Subcutaneous adipose tissue (tissue), 4 donors: ENCODE data around the gene MRPL10. TPM values are rescaled to one million over a fixed set of nuclear protein-coding genes. Genes with fewer than 3 reads are reported as not detected.

ENCODE experiments used
- total RNA-seq, 4 donors: library from RNA; depleted of rRNA; stranded (reverse); fragments of >200 nt; gene quantifications; one replicate each; pipeline ENCODE4 v1.1.0, GENCODE V29; 2016
- TF ChIP-seq, protein P1 (sequence below): fragments of 450-650 bp; IDR thresholded peaks from one replicate; pipeline ENCODE4 v1.5.1; 2016; ENCODE audit warnings: low read depth, mild to moderate bottlenecking, control low read depth, antibody characterized with exemption, moderate library complexity

Gene MRPL10
- total RNA-seq, 4 donors from 2014 or later, result 29.3 to 54.3 (median 34.1) TPM

DNA sequence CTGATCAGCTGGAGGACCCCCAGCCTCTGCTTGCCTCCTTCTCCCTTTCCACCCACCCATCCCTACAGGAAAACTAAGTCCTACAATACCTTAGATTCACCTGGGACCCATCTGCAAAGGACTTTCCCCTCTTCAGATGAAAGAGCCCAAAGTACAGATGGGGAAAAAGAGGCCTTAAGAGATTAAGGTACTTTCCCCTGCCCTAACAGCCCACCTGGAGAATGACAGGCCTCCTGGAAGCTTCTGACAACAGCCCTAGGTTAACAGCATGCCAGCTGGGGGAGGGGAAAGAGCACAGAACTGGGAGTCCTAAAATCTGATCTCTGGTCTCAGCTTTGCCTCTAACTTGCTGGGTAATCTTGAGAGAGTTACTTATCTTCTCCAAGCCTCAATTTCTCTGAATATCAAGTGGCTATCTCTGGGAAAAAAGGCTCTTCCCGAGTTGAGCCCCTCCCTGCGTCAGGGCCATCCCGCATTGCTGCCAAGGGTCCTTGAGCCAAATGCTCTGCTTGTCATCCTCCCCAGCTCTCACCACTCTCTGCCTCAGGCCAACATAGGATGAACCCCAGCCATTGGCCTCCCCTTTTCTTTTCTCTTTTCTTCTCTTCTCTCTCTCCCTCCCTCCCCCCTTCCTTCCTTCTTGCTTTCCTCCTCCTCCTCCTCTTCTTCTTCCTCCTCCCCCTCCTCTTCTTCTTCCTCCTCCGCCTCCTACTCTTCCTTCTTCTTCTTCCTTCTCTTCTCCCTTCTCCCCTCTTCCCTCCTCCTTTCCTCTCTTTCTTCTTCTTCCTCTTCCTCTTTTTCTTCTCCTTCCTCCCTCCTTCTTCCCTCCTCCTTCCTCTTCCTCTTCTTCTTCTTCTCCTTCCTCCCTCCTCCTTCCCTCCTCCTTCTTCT lies 42.1 kb upstream of the MRPL10 start:
- TF ChIP-seq, protein P1, sequence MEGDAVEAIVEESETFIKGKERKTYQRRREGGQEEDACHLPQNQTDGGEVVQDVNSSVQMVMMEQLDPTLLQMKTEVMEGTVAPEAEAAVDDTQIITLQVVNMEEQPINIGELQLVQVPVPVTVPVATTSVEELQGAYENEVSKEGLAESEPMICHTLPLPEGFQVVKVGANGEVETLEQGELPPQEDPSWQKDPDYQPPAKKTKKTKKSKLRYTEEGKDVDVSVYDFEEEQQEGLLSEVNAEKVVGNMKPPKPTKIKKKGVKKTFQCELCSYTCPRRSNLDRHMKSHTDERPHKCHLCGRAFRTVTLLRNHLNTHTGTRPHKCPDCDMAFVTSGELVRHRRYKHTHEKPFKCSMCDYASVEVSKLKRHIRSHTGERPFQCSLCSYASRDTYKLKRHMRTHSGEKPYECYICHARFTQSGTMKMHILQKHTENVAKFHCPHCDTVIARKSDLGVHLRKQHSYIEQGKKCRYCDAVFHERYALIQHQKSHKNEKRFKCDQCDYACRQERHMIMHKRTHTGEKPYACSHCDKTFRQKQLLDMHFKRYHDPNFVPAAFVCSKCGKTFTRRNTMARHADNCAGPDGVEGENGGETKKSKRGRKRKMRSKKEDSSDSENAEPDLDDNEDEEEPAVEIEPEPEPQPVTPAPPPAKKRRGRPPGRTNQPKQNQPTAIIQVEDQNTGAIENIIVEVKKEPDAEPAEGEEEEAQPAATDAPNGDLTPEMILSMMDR, result no peak

DNA sequence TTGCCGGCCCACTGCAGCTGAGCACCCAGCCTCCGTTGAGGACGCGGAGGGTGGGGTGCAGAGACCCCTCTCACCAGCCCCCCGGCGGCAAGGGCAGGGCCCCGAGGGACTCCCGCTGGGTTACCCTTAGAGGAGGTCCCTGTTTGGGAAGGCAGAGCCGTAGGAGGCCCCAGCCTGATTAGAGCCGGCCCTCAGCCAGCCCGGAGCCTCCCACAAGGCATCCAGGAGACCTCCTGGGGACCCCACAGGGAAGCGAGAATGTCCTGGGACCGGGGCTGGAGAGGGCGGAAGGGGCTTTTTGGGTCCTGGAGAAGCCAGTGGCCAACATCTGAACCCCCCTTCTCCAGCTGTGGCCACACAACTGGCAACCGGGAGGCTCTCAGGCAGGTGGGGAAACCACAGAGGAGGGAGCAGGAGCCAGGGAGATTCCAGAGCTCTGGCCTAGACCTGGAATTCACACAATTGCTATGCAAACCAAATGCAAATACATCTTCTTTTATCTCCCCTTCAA lies 41.4 kb upstream of the MRPL10 start:
- TF ChIP-seq, protein P1, result no peak

DNA sequence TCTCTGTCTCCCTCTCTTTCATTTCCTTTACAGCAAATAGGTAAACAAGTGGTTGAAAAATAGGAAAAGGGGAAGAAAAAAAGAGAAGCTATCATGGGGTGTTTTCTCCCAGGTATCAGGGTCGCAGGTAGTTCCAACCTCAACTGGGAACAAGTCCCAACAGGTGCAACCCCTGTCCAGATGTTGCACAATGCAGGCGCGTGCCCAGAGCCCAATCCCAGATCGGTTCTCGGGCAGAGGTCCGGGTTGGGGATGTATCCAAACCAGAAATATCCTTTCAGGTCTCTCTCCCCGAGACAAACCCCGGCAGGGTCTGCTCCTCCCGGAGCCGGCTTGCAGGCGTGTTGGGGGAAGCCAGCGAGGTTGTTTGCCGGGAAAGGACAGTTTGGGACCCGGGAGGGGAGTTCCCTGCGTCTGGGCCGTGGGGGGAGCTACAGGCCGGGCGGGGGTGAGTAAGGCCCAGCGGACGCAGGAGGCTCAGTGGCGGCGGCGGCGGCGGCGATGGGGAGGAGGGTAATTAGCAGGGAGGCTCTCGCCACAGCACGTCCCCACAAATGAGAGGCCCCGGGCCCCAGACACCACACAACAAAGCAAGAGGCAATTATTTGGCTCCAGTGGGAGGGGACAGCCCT lies 40.8 kb upstream of the MRPL10 start:
- TF ChIP-seq, protein P1, result no peak

DNA sequence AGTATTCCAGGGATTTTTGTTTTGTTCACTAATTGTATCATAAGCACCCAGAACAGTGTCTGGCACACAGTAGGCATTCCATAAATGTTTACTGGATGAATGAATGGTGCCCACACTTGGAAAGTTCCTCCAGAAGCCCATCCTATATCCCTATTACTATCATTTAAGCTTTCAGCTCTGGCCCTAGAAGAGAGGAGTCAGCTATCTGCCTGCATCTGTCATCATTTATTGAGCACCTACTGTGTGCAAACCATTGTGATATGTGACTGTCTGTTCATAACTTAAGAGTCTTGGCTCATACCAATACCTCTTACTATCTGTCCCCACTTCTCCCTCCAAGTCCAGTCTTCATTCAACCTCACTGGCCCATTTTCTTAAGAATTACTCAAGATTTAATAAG lies 39.7 kb upstream of the MRPL10 start:
- TF ChIP-seq, protein P1, result no peak

DNA sequence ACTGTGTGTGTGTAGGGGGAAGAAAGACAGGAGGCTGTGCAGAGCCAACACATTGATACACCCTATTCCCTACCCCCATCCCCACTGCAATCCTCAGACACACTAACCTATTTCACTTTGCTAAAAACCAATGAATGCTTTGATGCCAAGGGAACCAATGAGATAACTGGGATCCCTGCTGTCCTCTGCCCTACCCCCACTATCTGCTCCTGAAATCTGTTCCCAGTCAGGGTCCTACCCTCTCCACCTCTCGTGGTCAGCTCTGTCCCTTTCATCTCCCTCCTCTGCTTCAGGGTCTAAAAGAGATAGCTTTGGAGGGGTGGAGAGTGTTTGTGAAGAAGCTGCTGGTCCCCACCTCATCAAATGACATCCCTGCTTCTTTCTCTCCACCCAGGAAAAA lies 38.7 kb upstream of the MRPL10 start:
- TF ChIP-seq, protein P1, result no peak

DNA sequence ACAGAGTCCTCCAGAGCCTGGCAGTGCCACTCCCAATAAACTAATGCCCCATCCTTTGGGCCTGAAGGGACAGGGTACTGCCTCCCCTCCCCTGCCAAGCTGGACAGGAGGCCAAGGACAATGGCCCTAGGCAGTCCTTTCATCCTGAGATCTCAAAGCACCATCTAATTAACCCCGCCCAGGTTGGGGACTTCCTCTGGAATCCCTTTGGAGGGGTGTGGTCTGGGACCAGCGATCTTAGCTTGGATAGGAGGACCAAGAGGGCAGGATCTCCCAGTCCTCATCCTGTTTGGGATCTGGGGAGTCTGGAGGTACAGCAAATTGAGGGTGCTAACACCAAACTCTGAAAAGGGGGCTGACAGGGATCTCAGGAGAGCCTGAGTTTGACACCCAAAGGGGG lies 37.8 kb upstream of the MRPL10 start:
- TF ChIP-seq, protein P1, result no peak
